Chondrocyte (in vitro differentiated cells): ENCODE data around the gene GMEB1. TPM values are rescaled to one million over a fixed set of nuclear protein-coding genes. Genes with fewer than 3 reads are reported as not detected.
"Not testable (repeated sequence)": the region's sequence is repeated elsewhere in the genome, so short reads cannot be mapped to it uniquely, and the experiment has no call there.

Source experiments
- DNase-seq: peaks from one replicate; pipeline ENCODE4 v3.0.0; 2021; ENCODE audit warnings: mixed read lengths, low spot score
- H3K27ac Mint-ChIP-seq: one replicate; pipeline ENCODE4 v1.8.0; 2021; ENCODE audit warnings: mild to moderate bottlenecking, moderate library complexity, mixed read lengths; ENCODE audit not compliant: unreplicated experiment
- H3K27me3 Mint-ChIP-seq: 2 replicates; pipeline ENCODE4 v1.8.0; 2021; ENCODE audit warnings: low read depth, mixed read lengths
- H3K36me3 Mint-ChIP-seq: 2 replicates; pipeline ENCODE4 v1.8.0; 2021; ENCODE audit warnings: low read depth, mixed read lengths
- H3K4me1 Mint-ChIP-seq: 2 replicates; pipeline ENCODE4 v1.8.0; 2021; ENCODE audit warnings: low read depth, mild to moderate bottlenecking, mixed read lengths
- H3K4me3 Mint-ChIP-seq: one replicate; pipeline ENCODE4 v1.8.0; 2021; ENCODE audit warnings: mild to moderate bottlenecking, moderate library complexity, mixed read lengths; ENCODE audit not compliant: unreplicated experiment
- H3K9me3 Mint-ChIP-seq: 2 replicates; pipeline ENCODE4 v1.8.0; 2021; ENCODE audit warnings: low read depth, mixed read lengths
- total RNA-seq: library from RNA; stranded (reverse); gene quantifications from 3 replicates; pipeline ENCODE4 v1.2.1, GENCODE V29; 2021
- TF ChIP-seq, protein P1 (sequence below): fragments of 200-600 bp; sonication (generic); IDR thresholded peaks from 2 replicates; pipeline ENCODE4 v1.5.0; 2021; ENCODE audit warnings: antibody characterized with exemption, mild to moderate bottlenecking, moderate library complexity

GMEB1 gene
- total RNA-seq, 1 donor from 2014 or later: 12.4 TPM

DNA sequence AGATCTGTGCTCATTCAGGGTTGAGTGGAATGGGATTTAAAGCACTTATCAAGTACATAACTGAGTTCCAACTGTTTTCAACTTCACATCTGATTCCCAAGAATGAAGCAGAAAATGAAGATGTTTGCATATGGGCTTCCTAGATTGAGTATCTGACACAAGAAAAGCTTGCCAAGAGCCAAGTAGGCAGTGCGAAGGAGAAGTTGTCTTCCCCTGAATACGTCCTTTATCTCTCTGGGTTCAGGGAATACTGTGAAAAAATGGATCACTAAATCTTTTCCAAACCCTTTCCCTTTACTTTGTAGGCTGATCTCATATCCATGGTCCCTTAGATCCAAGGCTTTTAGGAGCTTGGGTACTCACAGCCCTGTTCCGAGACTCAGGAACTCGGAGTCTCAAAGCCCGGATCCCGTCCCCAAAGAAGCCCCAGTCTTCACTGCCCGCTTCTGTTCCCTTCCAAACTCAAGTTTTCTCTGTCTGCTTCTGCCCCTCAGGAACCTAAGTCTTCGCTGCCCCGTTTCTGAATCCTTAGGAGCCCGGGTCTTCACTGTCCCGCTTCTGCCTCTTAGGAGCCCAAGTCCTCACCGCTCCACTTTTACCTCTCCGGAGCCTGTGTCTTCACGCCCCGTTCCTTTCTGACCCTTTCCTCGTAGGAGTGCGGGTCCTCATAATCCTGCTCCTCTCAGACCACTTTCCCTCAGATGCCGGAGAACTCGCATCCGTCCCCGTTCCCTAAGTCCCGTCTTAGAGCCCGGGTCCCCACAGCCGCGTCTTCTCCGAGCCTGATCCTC lies 26.3 kb upstream of the GMEB1 start:
- H3K4me3 Mint-ChIP-seq: peak overlapping the region; percentile 100
- peaks cover 38% of the 10 kb centered on the region for H3K4me1 Mint-ChIP-seq
- H3K27me3 Mint-ChIP-seq: no peaks in the 10 kb centered on the region
- TF ChIP-seq, protein P1, sequence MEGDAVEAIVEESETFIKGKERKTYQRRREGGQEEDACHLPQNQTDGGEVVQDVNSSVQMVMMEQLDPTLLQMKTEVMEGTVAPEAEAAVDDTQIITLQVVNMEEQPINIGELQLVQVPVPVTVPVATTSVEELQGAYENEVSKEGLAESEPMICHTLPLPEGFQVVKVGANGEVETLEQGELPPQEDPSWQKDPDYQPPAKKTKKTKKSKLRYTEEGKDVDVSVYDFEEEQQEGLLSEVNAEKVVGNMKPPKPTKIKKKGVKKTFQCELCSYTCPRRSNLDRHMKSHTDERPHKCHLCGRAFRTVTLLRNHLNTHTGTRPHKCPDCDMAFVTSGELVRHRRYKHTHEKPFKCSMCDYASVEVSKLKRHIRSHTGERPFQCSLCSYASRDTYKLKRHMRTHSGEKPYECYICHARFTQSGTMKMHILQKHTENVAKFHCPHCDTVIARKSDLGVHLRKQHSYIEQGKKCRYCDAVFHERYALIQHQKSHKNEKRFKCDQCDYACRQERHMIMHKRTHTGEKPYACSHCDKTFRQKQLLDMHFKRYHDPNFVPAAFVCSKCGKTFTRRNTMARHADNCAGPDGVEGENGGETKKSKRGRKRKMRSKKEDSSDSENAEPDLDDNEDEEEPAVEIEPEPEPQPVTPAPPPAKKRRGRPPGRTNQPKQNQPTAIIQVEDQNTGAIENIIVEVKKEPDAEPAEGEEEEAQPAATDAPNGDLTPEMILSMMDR: no peak
- no peaks in the 10 kb centered on the region for H3K36me3 Mint-ChIP-seq
- no peak for DNase-seq
- no peaks in the 10 kb centered on the region for H3K9me3 Mint-ChIP-seq
- peak overlapping the region; percentile 99 for H3K27ac Mint-ChIP-seq

DNA sequence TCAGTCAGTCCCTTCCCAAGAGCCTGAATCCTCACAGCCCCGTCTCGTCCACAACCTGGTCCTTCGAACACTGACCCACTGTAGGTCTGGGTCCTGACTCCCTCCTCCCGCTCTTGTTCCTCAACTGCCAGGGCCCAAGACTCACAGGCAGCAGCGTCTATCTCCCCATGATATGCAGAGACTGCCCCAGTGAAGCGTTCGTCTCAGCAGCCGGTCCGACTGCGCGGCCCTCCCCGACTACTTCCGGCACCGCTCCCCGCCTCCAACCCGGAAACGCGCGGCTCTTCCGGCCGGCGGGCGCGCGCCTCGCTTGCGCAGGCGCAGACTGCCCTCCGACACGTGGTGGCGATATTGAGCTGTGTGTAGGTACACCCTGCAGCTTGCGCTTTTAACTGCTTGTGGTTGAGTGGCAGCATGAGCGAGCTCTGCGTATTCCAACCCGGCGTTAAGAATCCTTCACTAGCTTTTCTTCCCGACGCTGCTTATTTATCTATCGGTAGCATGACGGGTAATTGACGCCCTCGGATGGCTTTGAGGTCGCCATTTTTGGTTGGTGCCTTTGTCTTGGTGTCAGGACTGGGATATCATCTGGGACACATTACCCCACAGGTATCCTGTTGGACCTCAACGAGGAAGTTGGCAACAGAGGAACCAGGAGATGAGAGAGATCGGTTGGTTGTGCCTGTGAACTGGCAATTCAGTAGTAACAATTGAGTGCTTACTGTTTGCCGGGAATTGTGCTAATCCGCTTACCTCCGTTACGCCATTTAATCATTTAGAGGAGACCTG lies 25.5 kb upstream of the GMEB1 start, which contains the start of gene TAF12:
Gene TAF12 (minus strand): TSS at position 221 of the 789 bp plus-strand sequence. CDS start 20,986 bp downstream, outside the sequence.
- peak within 1 kb of the TSS; percentile 100 for H3K4me3 Mint-ChIP-seq
- H3K9me3 Mint-ChIP-seq: no peaks in the 10 kb centered on the region

GRCh38 chr1:28644494-28644893 lies 24.1 kb upstream of the GMEB1 start:
- TF ChIP-seq, protein P1: no peak
- Mint-ChIP-seq H3K4me1 (peaks cover 54% of the 10 kb centered on the region), H3K36me3 (no peaks in the 10 kb centered on the region), H3K27me3 (no peaks in the 10 kb centered on the region), H3K9me3 (no peaks in the 10 kb centered on the region), H3K4me3 (peak overlapping the region; percentile 52), H3K27ac (no peak overlapping the region)
- no peak for DNase-seq

More for the DNA sequence above, 25.5 kb upstream of the GMEB1 start, which contains the start of gene TAF12:
- Mint-ChIP-seq H3K27ac (peak within 1 kb of the TSS; percentile 99), H3K27me3 (no peaks in the 10 kb centered on the region), H3K4me1 (peaks cover 43% of the 10 kb centered on the region), H3K36me3 (no peaks in the 10 kb centered on the region)
- TF ChIP-seq, protein P1: peak; percentile 68
- DNase-seq: peak; percentile 93

GRCh38 chr1:28645406-28645805 lies 23.2 kb upstream of the GMEB1 start:
- H3K4me1 Mint-ChIP-seq: peaks cover 50% of the 10 kb centered on the region
- not testable (repeated sequence) for H3K27me3 Mint-ChIP-seq, DNase-seq, H3K36me3 Mint-ChIP-seq, H3K9me3 Mint-ChIP-seq, H3K4me3 Mint-ChIP-seq, H3K27ac Mint-ChIP-seq

DNA sequence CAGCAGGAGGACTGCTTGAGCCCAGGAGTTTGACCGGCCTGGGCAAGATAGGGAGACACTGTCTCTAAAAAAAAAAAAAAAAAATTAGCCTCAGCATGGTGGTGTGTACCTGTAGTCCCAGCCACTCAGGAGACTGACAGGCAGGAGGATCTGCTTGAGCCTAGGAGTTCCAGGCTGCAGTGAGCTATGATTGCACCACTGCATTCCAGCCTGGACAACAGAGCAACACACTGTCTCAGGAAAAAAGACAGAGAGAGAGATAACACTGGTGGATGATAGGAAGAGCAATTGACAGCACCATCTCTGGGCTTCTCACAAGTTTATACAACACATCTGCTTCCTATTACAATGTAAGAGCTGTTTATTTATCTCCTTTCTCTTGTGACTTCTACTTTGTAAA lies 22.5 kb upstream of the GMEB1 start:
- TF ChIP-seq, protein P1: no peak

More for the DNA sequence above, 22.5 kb upstream of the GMEB1 start:
- H3K9me3 Mint-ChIP-seq: no peaks in the 10 kb centered on the region
- peak overlapping the region; percentile 37 for H3K27ac Mint-ChIP-seq
- no peak overlapping the region for H3K4me3 Mint-ChIP-seq
- H3K27me3 Mint-ChIP-seq: no peaks in the 10 kb centered on the region
- H3K4me1 Mint-ChIP-seq: peaks cover 43% of the 10 kb centered on the region
- DNase-seq: no peak
- no peaks in the 10 kb centered on the region for H3K36me3 Mint-ChIP-seq
